GM21619 (cell line): ENCODE results near the gene MOB3C.

Experiments
- ATAC-seq: cut with Tn5 transposase; IDR thresholded peaks from one replicate; pipeline ENCODE4 v1.9.1; 2021; ENCODE audit not compliant: unreplicated experiment

Gene MOB3C

DNA sequence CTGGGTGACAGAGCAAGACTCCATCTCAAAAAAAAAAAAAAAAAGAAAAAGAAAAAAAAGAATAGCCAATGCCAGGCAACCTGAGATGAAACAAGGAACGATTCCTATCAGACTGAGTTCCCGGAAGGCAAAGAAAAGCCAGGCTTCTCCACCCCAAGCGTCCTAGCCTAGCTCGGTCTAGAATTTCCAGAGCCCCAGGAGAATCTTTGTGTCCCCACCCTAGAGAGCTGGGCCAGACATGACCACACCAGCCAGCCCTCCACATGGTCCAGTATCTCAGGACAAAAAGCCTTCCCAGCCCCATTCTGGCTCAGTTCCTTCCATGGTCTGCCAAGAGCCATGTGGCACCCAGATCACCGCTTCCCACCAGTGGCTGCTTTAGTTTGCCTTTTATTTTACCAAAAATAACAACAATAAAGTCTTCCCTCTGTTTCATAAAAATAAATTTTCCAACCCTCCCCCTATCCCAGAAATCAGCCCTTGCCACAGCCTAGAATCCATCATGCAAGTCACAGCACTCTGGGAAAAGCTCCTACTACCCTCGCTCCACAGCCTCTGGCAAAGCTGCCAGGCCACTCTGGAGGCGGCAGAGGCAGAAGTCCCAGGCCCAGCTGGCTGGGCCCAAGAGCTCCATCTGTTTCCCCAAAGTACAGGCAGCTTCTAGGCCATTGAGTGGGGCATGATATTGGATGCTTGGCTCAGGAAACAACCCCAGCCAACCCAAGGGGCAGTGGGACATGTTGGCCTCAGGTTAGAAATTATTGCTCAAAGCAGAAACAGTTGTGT lies 9.1 kb downstream of the MOB3C start:
- no peak for ATAC-seq

DNA sequence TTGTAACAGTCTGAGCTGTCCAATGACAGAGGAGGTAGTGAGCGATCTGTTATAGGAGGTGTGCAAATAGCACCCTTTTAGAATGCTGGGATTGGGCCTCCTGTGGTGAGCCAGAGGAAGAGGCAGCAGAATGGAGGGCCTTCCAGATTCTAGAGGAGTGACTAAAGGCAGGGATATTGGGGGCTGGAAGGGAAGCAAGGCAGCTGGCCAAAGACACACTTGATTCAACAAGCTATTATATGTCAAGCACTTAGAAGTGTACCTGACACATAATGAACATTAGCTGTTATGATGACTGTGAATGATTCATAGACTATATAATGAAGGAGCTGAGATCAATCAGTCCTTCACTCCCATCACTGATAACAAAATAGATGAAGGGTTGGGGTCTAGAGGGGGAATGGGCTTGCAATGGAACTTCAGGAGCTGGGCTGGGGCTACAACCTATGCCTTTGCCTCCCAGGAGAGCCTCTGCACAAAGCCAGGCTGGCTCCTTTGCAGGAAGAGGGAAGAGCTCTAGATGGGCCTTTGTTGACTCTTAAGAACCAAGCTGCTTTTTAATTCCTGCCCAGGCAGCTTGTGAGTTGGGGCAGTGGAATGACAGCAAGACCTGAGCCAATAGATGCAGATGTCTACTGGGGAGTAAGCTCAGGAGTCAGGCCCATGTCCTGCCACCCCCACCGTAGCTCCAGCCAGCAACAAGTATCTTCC lies 10.2 kb downstream of the MOB3C start:
- no peak for ATAC-seq

DNA sequence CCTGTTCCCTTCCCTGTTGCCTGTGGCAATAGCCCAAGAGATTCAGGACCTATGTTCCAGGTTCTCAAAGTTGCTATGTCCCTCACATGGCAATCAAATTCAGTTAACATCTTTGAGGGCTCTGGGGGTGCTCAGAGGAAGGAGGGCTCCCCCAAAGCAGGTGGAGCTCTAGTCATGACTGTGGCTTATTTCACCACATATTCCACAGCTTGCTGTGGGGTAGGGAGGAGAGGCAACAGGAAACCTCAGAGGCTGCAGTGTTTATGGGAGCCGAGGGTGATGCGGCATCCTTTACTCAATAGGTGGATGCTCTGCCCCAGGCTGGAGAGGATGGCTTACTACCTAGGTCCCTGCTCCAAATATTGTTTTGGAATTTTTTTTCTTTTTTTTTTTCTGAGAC lies 11.4 kb downstream of the MOB3C start:
- ATAC-seq, result no peak

DNA sequence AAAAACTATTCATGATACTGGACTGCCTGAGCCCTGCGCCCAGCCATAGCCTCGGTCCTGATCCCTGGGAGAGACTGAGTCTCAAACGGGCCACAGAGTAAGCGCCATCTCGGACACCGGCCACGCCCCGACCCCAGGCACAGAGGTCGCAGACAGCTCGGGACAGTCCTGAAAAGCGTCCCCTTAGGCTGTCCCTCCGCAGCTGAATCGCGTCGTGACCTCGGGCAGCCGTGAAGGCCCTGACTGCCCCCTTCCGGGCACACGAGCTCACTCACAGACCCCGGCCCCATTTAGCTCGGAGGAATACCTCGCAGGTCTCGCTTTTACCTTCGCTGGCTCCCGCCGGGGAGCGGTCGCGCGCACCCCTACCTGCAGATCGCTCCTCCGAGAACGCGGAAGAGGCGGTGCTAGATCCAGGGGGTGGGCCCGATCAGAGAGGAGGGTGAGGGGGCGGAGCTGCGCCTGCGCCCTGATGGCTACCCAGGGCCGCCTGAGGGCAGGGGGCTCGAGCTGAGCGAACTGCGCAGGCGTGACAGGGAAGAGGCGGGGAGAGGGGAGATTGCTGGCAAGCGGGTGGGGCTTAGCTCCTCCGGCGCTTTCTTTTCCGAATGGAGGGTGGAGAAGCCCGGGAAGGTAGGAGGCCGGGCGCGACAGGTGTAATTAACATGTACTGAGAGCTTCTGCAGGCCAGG lies 12.6 kb downstream of the MOB3C start, which contains the start of gene MKNK1:
TSS of gene MKNK1 (minus strand) at position 411 of the 692 bp plus-strand sequence. CDS start 20,941 bp downstream, outside the sequence.
- peak; percentile 91 for ATAC-seq

DNA sequence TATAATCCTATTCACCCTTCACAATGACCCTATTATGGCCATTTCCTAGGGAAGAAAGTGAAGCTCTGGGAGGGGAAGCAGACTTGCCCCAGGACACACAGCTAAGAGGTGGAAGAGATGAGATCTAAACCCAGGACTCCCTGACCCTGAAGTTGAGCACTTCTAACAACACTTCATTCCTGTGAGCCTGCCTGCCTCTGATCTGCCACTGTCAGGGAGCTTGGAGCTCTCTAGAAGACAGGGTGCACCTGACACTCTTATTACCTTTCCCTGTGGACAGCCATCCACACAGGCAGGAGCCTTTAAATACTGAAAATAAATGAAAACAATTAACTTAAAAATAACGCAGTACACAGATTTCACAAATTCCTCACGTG lies 13.1 kb downstream of the MOB3C start:
- no peak for ATAC-seq

DNA sequence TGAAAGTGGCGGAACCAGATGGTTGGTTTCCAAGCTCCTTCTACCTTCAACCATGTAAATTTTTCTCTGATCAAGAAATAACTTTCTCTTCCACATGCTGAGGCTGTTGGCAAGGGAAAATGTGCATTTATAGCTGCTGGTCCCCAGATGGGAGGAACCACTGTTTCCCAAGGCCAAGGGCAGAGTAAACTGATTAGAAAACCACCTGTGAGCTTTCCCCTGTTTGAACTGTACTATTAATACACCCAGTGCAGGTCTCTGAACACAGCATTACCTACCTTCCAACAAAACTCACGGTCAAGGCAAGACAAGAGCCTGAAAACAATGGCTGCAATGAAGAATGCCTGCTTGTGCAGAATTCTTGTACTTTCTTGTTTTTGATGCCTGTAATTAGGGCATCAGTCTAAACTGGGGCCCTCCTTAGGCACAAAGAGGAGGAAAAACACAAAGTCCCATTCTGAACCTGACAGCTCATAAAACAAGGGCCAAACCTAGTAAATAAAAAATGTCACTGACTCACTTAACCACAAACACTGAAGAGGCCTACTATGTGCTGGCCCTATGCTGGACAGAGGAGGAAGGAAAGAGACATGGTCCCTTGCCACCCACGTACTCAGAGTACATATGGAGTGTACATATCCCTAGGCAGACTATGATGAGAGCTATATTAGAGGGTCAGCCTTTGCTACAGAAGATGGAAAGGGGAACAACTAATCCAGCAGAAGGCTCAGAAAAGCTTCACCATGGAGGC lies 15.2 kb downstream of the MOB3C start:
- no peak for ATAC-seq

DNA sequence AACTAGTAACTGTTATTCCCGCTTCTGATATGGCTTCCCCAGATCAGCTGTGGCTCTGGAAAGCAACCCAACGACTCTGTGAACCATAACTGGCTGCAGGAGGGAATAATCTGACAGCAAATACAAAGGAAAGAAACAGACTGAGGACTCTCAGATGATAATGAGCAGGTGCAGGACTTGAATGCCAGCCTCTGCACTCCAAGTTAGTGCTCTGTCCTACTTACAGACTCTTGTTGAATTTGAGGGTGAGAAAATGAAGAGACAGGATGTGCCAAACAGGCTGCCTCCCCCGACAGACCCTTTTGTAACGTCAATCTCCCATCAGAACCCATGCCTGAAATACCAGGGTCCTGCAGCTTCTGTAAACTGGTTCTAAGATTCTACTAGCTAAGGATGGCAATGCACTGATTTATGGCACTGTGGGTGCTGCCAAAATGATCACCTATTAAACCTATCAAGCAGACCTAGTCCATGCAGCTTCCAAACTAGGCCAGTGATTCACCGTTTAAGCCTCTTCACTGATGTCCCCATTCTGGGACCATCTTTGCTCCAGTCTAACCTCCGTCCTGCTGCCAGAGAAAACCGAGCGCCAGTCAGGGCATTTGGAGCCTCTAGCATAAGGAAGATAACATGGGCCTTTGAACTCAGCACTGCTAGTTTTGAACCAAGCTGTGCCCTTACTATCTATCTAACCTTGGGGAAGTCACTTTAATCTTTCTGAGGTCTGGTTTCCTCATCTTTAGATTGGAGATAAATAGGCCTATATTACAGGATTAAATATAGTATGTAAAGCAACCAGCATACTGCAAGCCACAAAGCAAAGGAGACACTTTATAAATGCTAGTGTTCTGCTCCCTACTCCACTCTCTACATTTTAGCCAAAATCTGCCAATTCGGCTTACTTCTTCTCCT lies 17.3 kb downstream of the MOB3C start:
- no peak for ATAC-seq

DNA sequence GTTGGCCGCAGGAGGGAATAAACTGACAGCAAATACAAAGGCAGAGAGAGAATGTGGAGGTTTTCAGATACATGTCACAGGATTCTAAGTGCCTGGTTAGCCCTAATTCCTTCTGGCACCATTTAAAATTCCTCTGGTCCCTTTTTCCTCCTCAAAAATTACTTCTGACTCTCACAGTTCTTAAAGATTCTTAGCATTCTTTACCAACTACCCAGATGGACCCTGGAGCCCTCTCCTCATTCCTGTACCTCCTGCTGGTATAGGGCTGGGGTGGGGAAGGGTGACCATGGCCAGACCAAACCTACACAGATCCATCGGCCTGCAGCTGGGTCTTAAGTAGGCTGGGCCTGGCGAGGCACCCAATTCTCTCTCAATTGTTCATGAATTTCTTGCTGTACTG lies 19.8 kb downstream of the MOB3C start:
- no peak for ATAC-seq

DNA sequence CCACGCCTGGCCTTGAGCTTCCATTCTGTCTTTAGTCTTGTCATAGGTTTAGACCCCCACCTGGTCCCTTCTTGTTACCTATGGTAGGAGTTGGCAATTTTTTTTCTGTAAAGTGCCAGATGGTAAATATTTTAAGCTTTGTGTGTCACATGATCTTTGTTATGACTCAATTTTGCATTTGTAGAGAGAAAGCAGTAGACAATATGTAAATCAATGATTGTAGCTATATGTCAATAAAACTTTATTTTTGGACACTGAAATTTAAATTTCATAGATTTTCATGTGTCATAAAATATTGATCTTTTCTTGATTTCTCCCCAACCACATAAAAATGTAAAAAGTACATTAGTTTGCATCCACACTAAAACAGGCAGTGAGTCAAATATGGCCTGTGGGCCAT lies 20.6 kb downstream of the MOB3C start:
- ATAC-seq, result no peak

DNA sequence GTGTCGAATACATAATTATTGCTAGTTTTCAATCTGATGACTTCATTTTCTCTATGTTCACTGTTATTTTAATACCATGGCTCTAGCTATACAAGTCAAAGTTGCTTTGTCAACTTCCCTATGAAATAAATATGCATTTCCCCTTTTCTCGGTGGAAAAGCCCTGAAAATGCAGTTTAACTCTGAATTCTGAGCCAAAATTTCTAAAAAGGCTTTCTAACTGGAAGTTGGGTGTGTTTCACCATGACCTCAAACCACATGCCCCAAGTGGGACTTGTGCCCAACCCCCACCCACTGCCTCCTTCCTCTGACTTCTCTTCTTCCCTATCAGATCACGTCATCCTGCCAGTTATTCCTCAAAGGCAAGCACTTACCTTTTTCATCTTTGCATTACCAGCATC lies 21.5 kb downstream of the MOB3C start:
- ATAC-seq, result no peak

DNA sequence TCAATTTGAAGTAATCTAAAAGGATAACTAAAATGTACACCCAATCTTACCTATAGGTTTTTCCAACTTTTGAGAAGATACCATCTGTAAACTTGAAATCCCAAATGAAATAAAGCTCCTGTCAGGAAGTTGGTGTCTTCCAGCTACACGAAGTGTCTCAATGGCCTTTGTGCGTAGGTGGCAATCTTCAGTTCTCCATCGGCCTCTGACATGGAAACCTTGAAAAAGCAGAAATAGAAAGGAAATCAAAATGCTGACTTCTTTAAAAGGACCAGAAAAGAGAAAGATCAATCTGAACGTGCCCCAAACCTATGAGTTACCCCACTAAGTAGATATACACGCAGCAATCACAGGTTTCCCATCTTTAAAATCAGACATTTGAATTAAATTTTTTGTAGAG lies 22.5 kb downstream of the MOB3C start:
- no peak for ATAC-seq

DNA sequence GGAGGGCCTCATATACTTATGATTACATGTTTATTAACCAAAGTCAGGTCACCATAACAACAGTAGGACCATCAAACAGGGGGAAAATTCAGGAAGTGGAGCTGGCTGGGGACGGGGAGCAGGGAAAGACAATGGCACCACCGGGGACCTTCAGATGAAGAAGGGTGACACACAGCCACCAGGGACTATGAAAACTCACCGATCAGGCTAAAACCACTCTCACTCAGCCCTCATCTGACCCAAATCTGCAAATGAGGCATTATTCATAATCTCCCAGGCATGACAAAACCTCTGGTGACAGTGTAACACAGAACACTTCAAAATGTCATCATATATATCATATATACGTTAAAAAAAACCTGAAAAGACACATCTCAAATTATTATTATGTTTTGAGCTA lies 23.8 kb downstream of the MOB3C start:
- no peak for ATAC-seq

DNA sequence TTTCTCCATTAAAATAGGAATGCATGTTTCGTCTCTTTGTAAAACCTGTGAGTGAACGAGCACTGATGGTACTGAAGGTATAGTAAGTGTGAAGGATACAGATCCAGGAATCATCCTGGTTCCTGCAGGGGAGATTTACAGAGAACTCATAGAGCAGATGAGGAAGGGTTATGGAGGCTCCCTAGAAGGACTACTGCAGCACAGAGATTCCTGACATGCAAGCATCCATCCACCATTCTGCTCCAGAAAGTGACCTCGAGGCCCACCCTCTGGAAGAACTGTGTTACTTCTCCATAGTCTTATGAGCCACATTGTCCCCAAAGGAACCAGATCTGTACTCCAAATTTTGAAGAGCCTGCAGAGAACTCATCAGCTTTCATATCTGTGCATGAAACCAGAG lies 27.1 kb downstream of the MOB3C start:
- ATAC-seq, result no peak

DNA sequence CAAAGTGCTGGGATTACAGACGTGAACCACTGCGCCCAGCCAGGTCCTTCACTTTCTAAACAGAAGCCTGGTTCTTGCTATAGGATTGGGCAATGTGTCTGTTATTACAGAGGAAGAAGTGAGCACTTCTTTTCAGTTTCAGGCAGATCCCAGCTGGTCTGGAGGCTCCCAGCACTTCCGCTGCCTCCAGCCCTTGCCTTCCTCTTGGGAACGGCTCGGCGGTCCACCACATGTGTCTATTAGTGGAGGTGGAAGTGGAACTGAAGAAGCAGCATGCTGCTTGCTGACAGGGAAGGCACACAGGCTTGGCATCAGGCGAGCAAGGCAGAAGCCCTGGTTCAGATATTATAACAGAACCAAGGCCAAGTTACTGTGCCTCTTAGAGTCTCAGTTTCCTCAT lies 29.5 kb downstream of the MOB3C start:
- ATAC-seq, result no peak

DNA sequence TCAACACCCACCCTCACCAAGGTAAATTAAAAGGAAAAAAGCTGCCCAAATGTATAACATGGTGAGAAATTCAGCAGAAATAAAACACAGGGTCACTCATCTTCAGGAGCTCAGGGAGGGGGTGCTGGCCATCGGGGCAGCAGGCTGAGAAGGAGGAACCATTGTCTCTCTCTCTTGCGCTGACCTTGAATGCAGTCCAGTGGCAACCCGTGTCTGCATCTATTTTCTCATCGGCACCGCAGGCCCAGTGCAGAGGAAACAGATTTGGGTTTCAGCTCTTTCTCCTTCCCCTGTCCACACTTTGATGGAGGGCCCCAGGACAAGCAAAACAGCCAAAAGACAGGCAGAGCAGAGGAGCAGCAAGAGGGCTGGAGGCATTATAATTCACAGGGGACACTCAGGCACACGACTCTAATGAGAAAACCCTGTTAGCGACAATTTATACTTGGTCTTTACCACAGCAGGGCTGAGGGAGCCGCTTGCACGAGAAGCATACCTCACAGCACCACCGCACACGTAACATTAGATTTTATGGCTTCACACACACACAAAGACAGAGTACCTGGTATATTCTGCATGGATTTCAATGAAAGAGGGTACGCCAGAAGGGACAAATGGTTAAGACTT lies 31.2 kb downstream of the MOB3C start:
- no peak for ATAC-seq

DNA sequence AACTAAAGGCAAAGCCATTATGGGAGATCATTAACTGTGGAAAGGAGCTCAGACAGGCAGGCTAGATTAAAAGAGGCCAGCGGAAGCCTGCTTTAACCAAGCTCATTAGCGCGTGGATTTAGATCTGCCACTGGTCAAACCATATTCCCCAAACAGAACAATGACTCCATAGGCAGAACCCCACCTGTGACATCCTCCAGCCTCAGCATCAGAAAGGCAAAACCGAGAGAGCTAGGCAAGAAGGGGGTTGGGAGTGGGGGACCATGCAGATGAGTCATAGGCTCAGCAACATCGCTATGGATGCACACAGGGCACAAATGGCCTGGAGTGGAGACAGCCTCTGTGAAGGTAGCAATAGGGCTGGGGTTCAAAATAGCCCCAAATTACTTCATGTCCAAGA lies 33.1 kb downstream of the MOB3C start:
- ATAC-seq, result no peak

DNA sequence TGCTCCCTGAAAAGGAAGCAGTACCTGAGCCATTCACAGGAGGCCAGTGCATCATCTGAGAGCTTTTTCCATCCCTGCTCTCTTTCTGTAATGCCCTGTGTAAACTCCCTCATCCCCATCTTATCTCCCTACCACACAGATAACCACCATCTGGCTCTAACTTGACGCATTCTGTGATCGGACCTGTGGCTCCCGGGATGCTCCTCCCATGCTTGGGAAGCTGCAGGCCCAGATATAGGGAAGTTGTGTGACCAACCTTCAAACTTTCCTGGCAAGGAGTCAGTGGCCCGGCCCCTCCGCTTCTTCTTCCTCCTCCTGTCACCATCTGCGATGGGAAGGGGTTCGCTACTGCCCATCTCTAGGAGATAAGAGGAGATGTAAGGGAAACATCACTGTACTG lies 33.6 kb downstream of the MOB3C start:
- no peak for ATAC-seq

DNA sequence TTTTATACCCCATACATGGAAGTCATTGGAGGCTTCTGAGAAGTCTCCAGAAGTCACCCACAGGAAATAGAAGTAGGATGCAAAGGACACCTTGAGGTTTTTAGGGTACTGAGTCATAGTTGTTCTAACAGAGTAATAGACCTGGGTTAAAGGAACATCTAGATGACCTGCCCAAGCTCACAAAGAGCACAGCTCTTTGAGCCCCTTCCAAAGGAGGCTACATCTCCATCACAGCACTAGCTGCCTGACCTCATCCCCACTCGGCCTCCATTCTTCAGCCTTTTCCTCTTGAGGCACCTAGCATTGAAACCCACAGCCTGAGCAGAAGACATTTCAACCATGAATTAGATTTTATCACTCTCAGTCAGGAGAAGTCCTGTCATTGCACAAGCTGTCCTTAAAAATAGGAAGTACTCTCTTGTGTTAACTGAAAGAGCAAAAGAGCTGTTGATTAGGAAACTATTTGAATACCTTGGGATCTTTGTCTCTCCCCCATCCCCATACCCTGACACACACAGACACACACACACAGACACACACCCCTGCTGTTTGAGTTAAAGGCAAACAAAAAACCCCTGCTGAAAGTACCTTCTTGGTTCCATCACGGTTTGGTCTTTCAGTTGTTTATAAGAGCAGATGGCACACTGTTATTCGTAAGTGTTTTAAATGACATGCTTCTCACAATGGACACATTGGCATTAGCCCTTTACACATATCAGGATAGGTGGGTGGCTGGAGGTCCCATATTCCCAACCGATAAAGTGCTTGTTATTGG lies 34.7 kb downstream of the MOB3C start:
- no peak for ATAC-seq
